MM.1S (cell line): ENCODE data around the gene CREM.

Experiments used
- DNase-seq: peaks from one replicate; pipeline ENCODE4 v3.0.0-alpha.2; 2015
- H2AFZ ChIP-seq: fragments of 300-600 bp; sonication (generic); 2 replicates; pipeline ENCODE4 v1.6.0; 2016; ENCODE audit warnings: antibody characterized with exemption, low read length
- H3F3A ChIP-seq: fragments of 300-600 bp; sonication (generic); 2 replicates; pipeline ENCODE4 v1.6.1; 2016; ENCODE audit warnings: mild to moderate bottlenecking, antibody characterized with exemption, low read length, moderate library complexity, mixed read lengths; ENCODE audit not compliant: insufficient read depth
- H3K27ac ChIP-seq: fragments of 300-600 bp; sonication (generic); 2 replicates; pipeline ENCODE4 v1.5.1; 2016; ENCODE audit warnings: mild to moderate bottlenecking, low read length
- H3K27me3 ChIP-seq: fragments of 300-600 bp; sonication (generic); replicated peaks from 2 replicates; pipeline ENCODE4 v1.6.0; 2016; ENCODE audit warnings: low read length; ENCODE audit not compliant: insufficient read depth
- H3K36me3 ChIP-seq: fragments of 300-600 bp; sonication (generic); replicated peaks from 2 replicates; pipeline ENCODE4 v1.6.1; 2016; ENCODE audit warnings: mild to moderate bottlenecking, low read length, mixed read lengths; ENCODE audit not compliant: insufficient read depth
- H3K4me1 ChIP-seq: fragments of 300-600 bp; sonication (generic); 2 replicates; pipeline ENCODE4 v1.6.1; 2016; ENCODE audit warnings: low read length, mixed read lengths
- H3K4me2 ChIP-seq: fragments of 300-600 bp; sonication (generic); 2 replicates; pipeline ENCODE4 v1.6.0; 2016; ENCODE audit warnings: low read depth, low read length
- H3K4me3 ChIP-seq: fragments of 300-600 bp; sonication (generic); 2 replicates; pipeline ENCODE4 v1.5.1; 2016; ENCODE audit warnings: low read length, mixed read lengths
- H3K79me2 ChIP-seq: fragments of 300-600 bp; sonication (generic); 2 replicates; pipeline ENCODE4 v1.6.1; 2016; ENCODE audit warnings: mixed run types, low read length, mixed read lengths
- H3K9ac ChIP-seq: fragments of 300-600 bp; sonication (generic); 2 replicates; pipeline ENCODE4 v1.6.1; 2016; ENCODE audit warnings: low read length, mixed read lengths
- H3K9me2 ChIP-seq: fragments of 300-600 bp; sonication (generic); replicated peaks from 2 replicates; pipeline ENCODE4 v1.6.1; 2016; ENCODE audit warnings: mild to moderate bottlenecking, low read length, mixed read lengths; ENCODE audit not compliant: insufficient read depth
- H3K9me3 ChIP-seq: fragments of 300-600 bp; sonication (generic); replicated peaks from 2 replicates; pipeline ENCODE4 v1.6.1; 2016; ENCODE audit warnings: mild to moderate bottlenecking, low read length, mixed read lengths; ENCODE audit not compliant: insufficient read depth
- H4K20me1 ChIP-seq: fragments of 300-600 bp; sonication (generic); 2 replicates; pipeline ENCODE4 v1.6.1; 2016; ENCODE audit warnings: mild to moderate bottlenecking, low read length, moderate library complexity, mixed read lengths; ENCODE audit not compliant: insufficient read depth
- EZH2 ChIP-seq: fragments of 300-600 bp; sonication (generic); optimal IDR thresholded peaks from 2 replicates; pipeline ENCODE3; 2017; ENCODE audit warnings: low read depth, mild to moderate bottlenecking, antibody characterized with exemption, low read length, mixed read lengths
- EZH2phosphoT487 ChIP-seq: fragments of 300-600 bp; sonication (generic); IDR thresholded peaks from 2 replicates; pipeline ENCODE4 v1.6.1; 2018; ENCODE audit warnings: antibody characterized with exemption, low read length
- TF ChIP-seq, protein P1 (sequence below): fragments of 300-600 bp; sonication (generic); IDR thresholded peaks from 2 replicates; pipeline ENCODE4 v1.5.1; 2016; ENCODE audit warnings: antibody characterized with exemption, low read length, mixed read lengths

CREM gene

DNA sequence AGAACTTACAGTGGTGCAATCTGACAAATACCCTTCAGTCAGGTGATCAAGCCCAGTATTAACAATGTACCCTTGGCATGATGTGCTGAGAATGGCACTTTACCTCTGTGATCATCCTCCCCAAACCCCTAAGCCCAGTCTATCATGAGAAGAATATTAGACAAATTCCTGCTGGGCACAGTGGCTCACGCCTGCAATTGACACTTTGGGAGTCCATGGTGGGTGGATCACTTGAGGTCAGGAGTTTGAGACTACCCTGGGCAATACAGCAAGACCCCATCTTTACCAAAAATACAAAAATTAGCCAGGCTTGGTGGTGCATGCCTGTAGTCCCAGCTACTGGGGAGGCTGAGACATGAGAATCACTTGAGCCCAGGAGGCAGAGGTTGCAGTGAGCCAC lies 29.1 kb upstream of the CREM start:
- no peaks in the 10 kb centered on the region for H3K79me2 ChIP-seq
- no peaks in the 10 kb centered on the region for H3K27me3 ChIP-seq
- H3K9me2 ChIP-seq = no peaks in the 10 kb centered on the region
- DNase-seq = no peak
- no peak overlapping the region for H3K27ac ChIP-seq
- H3K4me2 ChIP-seq = no peak overlapping the region
- TF ChIP-seq EZH2phosphoT487 (no peak), EZH2 (no peak)
- TF ChIP-seq, protein P1, sequence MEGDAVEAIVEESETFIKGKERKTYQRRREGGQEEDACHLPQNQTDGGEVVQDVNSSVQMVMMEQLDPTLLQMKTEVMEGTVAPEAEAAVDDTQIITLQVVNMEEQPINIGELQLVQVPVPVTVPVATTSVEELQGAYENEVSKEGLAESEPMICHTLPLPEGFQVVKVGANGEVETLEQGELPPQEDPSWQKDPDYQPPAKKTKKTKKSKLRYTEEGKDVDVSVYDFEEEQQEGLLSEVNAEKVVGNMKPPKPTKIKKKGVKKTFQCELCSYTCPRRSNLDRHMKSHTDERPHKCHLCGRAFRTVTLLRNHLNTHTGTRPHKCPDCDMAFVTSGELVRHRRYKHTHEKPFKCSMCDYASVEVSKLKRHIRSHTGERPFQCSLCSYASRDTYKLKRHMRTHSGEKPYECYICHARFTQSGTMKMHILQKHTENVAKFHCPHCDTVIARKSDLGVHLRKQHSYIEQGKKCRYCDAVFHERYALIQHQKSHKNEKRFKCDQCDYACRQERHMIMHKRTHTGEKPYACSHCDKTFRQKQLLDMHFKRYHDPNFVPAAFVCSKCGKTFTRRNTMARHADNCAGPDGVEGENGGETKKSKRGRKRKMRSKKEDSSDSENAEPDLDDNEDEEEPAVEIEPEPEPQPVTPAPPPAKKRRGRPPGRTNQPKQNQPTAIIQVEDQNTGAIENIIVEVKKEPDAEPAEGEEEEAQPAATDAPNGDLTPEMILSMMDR = no peak
- H3K9ac ChIP-seq = no peak overlapping the region
- no peaks in the 10 kb centered on the region for H3K9me3 ChIP-seq
- H3F3A ChIP-seq = 0 out of 2 replicates have a peak, but pooled peaks cover 2% of the 10 kb centered on the region
- peaks cover 7% of the 10 kb centered on the region for H3K4me1 ChIP-seq
- H3K36me3 ChIP-seq = no peaks in the 10 kb centered on the region
- H4K20me1 ChIP-seq = no peaks in the 10 kb centered on the region
- H2AFZ ChIP-seq = no peak overlapping the region
- no peak overlapping the region for H3K4me3 ChIP-seq

DNA sequence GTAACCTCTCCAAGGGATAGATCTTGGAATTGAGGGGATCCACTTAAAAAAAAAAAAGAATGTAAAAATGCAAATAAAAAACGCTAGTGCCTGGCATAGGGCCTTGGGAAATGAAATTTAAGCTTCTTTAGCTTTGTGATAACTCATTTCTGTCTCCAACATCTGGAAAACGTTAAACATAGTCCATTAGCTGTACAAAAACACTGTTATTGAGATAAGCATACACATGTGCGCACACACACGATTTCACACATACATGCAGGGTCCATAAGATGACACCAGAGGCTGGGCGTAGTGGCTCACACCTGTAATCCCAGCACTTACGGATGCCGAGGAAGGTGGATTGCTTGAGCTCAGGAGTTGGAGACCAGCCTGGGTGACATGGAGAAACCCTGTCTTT lies 22.8 kb upstream of the CREM start:
- no peak overlapping the region for H3K4me3 ChIP-seq
- H2AFZ ChIP-seq = no peak overlapping the region
- no peaks in the 10 kb centered on the region for H4K20me1 ChIP-seq
- H3K4me1 ChIP-seq = no peaks in the 10 kb centered on the region
- H3K27ac ChIP-seq = no peak overlapping the region
- no peaks in the 10 kb centered on the region for H3K36me3 ChIP-seq
- no peaks in the 10 kb centered on the region for H3K27me3 ChIP-seq
- TF ChIP-seq, protein P1 = no peak
- no peak for TF ChIP-seq EZH2phosphoT487
- no peak for TF ChIP-seq EZH2
- H3K9me2 ChIP-seq = no peaks in the 10 kb centered on the region
- H3K9me3 ChIP-seq = no peaks in the 10 kb centered on the region
- H3K9ac ChIP-seq = no peak overlapping the region
- no peak overlapping the region for H3K4me2 ChIP-seq
- no peak for DNase-seq
- H3F3A ChIP-seq = no peaks in the 10 kb centered on the region
- no peaks in the 10 kb centered on the region for H3K79me2 ChIP-seq

DNA sequence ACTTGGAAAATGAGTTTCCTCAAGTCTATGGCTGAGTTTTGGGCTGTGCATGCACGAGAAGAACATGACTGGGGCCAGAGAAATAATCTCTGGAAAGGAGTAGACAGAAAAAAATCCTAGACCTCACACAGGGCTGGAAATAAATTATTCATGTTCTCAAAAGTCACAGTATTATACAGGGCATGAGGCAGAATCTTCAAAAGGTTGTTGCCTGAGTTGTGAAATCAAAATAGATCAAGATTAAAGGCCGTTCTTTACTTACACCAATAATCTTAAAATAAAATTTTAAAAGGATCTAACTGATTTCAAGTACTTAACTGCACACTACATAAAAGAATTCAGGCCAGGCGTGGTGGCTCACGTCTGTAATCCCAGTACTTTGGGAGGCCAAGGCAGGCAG lies 14.1 kb upstream of the CREM start:
- no peak for DNase-seq
- H3F3A ChIP-seq = no peaks in the 10 kb centered on the region
- H3K4me1 ChIP-seq = no peaks in the 10 kb centered on the region
- H3K79me2 ChIP-seq = no peaks in the 10 kb centered on the region
- no peak overlapping the region for H3K9ac ChIP-seq
- no peaks in the 10 kb centered on the region for H3K36me3 ChIP-seq
- no peaks in the 10 kb centered on the region for H3K9me2 ChIP-seq
- no peak overlapping the region for H3K4me3 ChIP-seq
- H3K27ac ChIP-seq = no peak overlapping the region
- TF ChIP-seq, protein P1 = no peak
- TF ChIP-seq EZH2phosphoT487 (no peak), EZH2 (no peak)
- H4K20me1 ChIP-seq = no peaks in the 10 kb centered on the region
- H3K27me3 ChIP-seq = no peaks in the 10 kb centered on the region
- no peaks in the 10 kb centered on the region for H3K9me3 ChIP-seq
- H2AFZ ChIP-seq = no peak overlapping the region
- no peak overlapping the region for H3K4me2 ChIP-seq
